Neural progenitor cell (in vitro differentiated cells): ENCODE results near the gene FGF23. TPM values are rescaled to one million over a fixed set of nuclear protein-coding genes. Genes with fewer than 3 reads are reported as not detected.

Experiments used
- DNase-seq: peaks from one replicate; pipeline ENCODE4 v3.0.0-alpha.2; 2016; ENCODE audit warnings: low spot score
- H2AFZ ChIP-seq: fragments of 200-600 bp; sonication (generic); replicated peaks from 2 replicates; pipeline ENCODE4 v1.6.1; 2016; ENCODE audit warnings: antibody characterized with exemption
- H3F3A ChIP-seq: fragments of 200-600 bp; sonication (generic); 2 replicates; pipeline ENCODE4 v1.6.1; 2016; ENCODE audit warnings: antibody characterized with exemption, low read depth
- H3K27ac ChIP-seq: fragments of 200-600 bp; sonication (generic); 2 replicates; pipeline ENCODE4 v1.5.1; 2016; ENCODE audit warnings: mild to moderate bottlenecking
- H3K27me3 ChIP-seq: fragments of 200-600 bp; sonication (generic); 2 replicates; pipeline ENCODE4 v1.6.1; 2016; ENCODE audit warnings: mild to moderate bottlenecking, moderate library complexity
- H3K36me3 ChIP-seq: fragments of 200-600 bp; sonication (generic); 2 replicates; pipeline ENCODE4 v1.5.1; 2016
- H3K4me1 ChIP-seq: fragments of 200-600 bp; sonication (generic); 2 replicates; pipeline ENCODE4 v1.6.1; 2016; ENCODE audit warnings: mixed run types
- H3K4me2 ChIP-seq: fragments of 200-600 bp; sonication (generic); 2 replicates; pipeline ENCODE4 v1.6.1; 2016
- H3K4me3 ChIP-seq: fragments of 200-600 bp; sonication (generic); 2 replicates; pipeline ENCODE4 v1.5.1; 2016
- H3K79me2 ChIP-seq: fragments of 200-600 bp; sonication (generic); 2 replicates; pipeline ENCODE4 v1.6.1; 2016; ENCODE audit warnings: low read depth
- H3K9ac ChIP-seq: fragments of 200-600 bp; sonication (generic); 2 replicates; pipeline ENCODE4 v1.6.1; 2016
- H3K9me3 ChIP-seq: fragments of 200-600 bp; sonication (generic); 2 replicates; pipeline ENCODE4 v1.5.1; 2016; ENCODE audit warnings: low read depth
- H4K20me1 ChIP-seq: fragments of 200-600 bp; sonication (generic); 2 replicates; pipeline ENCODE4 v1.6.1; 2016; ENCODE audit warnings: low read depth
- H3K27ac Mint-ChIP-seq: 3 replicates; pipeline ENCODE4 v1.8.0; 2021; ENCODE audit warnings: mixed read lengths
- H3K27me3 Mint-ChIP-seq: 2 replicates; pipeline ENCODE4 v1.8.0; 2022; ENCODE audit warnings: low read depth, mild to moderate bottlenecking, inconsistent platforms, moderate library complexity, mixed read lengths; ENCODE audit not compliant: insufficient read depth
- H3K36me3 Mint-ChIP-seq: 3 replicates; pipeline ENCODE4 v1.8.0; 2021; ENCODE audit warnings: mixed read lengths
- H3K4me1 Mint-ChIP-seq: 3 replicates; pipeline ENCODE4 v1.8.0; 2021; ENCODE audit warnings: mixed read lengths
- H3K4me3 Mint-ChIP-seq: 3 replicates; pipeline ENCODE4 v1.8.0; 2021; ENCODE audit warnings: mild to moderate bottlenecking, moderate library complexity, mixed read lengths
- H3K9me3 Mint-ChIP-seq: 3 replicates; pipeline ENCODE4 v1.8.0; 2020; ENCODE audit warnings: mixed read lengths
- CTCF ChIP-seq: fragments of 200-600 bp; sonication (generic); IDR thresholded peaks from 2 replicates; pipeline ENCODE4 v1.5.1; 2017; ENCODE audit warnings: antibody characterized with exemption, mild to moderate bottlenecking
- EZH2 ChIP-seq: fragments of 200-600 bp; sonication (generic); IDR thresholded peaks from 2 replicates; pipeline ENCODE4 v1.6.1; 2017; ENCODE audit warnings: antibody characterized with exemption, mild to moderate bottlenecking, moderate library complexity
- EZH2phosphoT487 ChIP-seq: fragments of 200-600 bp; sonication (generic); IDR thresholded peaks from 2 replicates; pipeline ENCODE4 v1.6.1; 2017; ENCODE audit warnings: antibody characterized with exemption
- total RNA-seq: library from RNA; depleted of rRNA; stranded (reverse); fragments of >200 nt; gene quantifications from 2 replicates; pipeline ENCODE4 v1.2.3, GENCODE V29; 2015; ENCODE audit warnings: low replicate concordance

FGF23 gene
- total RNA-seq, 1 donor from 2014 or later = 0.58 TPM

- H3K9me3 Mint-ChIP-seq = no peaks in the 10 kb centered on the region
- H2AFZ ChIP-seq = no peak overlapping the region
- no peak overlapping the region for H3K27ac ChIP-seq
- TF ChIP-seq CTCF = no peak
- no peak for TF ChIP-seq EZH2
- no peak for TF ChIP-seq EZH2phosphoT487
- no peaks in the 10 kb centered on the region for H4K20me1 ChIP-seq
- H3K9ac ChIP-seq = no peak overlapping the region
- no peaks in the 10 kb centered on the region for H3K9me3 ChIP-seq
- DNase-seq = no peak
- no peak overlapping the region for H3K4me3 Mint-ChIP-seq
- H3F3A ChIP-seq = peaks cover 5% of the 10 kb centered on the region
- peaks cover 10% of the 10 kb centered on the region for H3K4me1 ChIP-seq
- no peak overlapping the region for H3K4me3 ChIP-seq
- H3K27me3 ChIP-seq = no peaks in the 10 kb centered on the region
- peaks cover 5% of the 10 kb centered on the region for H3K27me3 Mint-ChIP-seq
- H3K4me2 ChIP-seq = no peak overlapping the region
- no peaks in the 10 kb centered on the region for H3K79me2 ChIP-seq
- H3K4me1 Mint-ChIP-seq = peaks cover 13% of the 10 kb centered on the region
- no peak overlapping the region for H3K27ac Mint-ChIP-seq
- no peaks in the 10 kb centered on the region for H3K36me3 ChIP-seq
- H3K36me3 Mint-ChIP-seq = no peaks in the 10 kb centered on the region
These were observed 820 bp upstream of the FGF23 start for GRCh38 chr12:4380332-4380731.

GRCh38 chr12:4378772-4379171 is 740 bp downstream of the FGF23 start:
- Histone ChIP-seq H3K27me3 (no peaks in the 10 kb centered on the region), H3K4me1 (peaks cover 10% of the 10 kb centered on the region), H3K9ac (no peak overlapping the region), H3K36me3 (no peaks in the 10 kb centered on the region), H4K20me1 (no peaks in the 10 kb centered on the region), H3K9me3 (no peaks in the 10 kb centered on the region), H2AFZ (no peak overlapping the region), H3K4me2 (peak overlapping the region; percentile 40), H3K27ac (no peak overlapping the region), H3K4me3 (no peak overlapping the region), H3F3A (peaks cover 5% of the 10 kb centered on the region), H3K79me2 (no peaks in the 10 kb centered on the region)
- no peaks in the 10 kb centered on the region for H3K36me3 Mint-ChIP-seq
- TF ChIP-seq CTCF = no peak
- no peak for TF ChIP-seq EZH2
- no peak for TF ChIP-seq EZH2phosphoT487
- H3K27ac Mint-ChIP-seq = no peak overlapping the region
- DNase-seq = no peak
- H3K4me3 Mint-ChIP-seq = peak overlapping the region; percentile 9
- peaks cover 5% of the 10 kb centered on the region for H3K27me3 Mint-ChIP-seq
- no peaks in the 10 kb centered on the region for H3K9me3 Mint-ChIP-seq
- H3K4me1 Mint-ChIP-seq = peaks cover 13% of the 10 kb centered on the region

- TF ChIP-seq EZH2phosphoT487 (no peak), EZH2 (no peak), CTCF (no peak)
- Histone ChIP-seq H4K20me1 (no peaks in the 10 kb centered on the region), H3K9ac (no peak overlapping the region), H3K9me3 (no peaks in the 10 kb centered on the region), H3F3A (peaks cover 5% of the 10 kb centered on the region), H2AFZ (no peak overlapping the region), H3K36me3 (no peaks in the 10 kb centered on the region), H3K4me3 (no peak overlapping the region), H3K79me2 (no peaks in the 10 kb centered on the region), H3K4me2 (no peak overlapping the region), H3K27ac (no peak overlapping the region), H3K4me1 (peaks cover 10% of the 10 kb centered on the region), H3K27me3 (no peaks in the 10 kb centered on the region)
- Mint-ChIP-seq H3K27me3 (no peaks in the 10 kb centered on the region), H3K9me3 (no peaks in the 10 kb centered on the region), H3K27ac (no peak overlapping the region), H3K4me1 (peaks cover 13% of the 10 kb centered on the region), H3K36me3 (no peaks in the 10 kb centered on the region), H3K4me3 (no peak overlapping the region)
- no peak for DNase-seq
These were observed 4.1 kb downstream of the FGF23 start for GRCh38 chr12:4375449-4375848.

GRCh38 chr12:4372653-4373052 is 6.9 kb downstream of the FGF23 start:
- TF ChIP-seq EZH2phosphoT487 = no peak
- no peak for TF ChIP-seq CTCF
- no peak for TF ChIP-seq EZH2
- H3K4me1 ChIP-seq = no peaks in the 10 kb centered on the region
- no peaks in the 10 kb centered on the region for H3F3A ChIP-seq
- H3K4me3 Mint-ChIP-seq = no peak overlapping the region
- DNase-seq = no peak
- peaks cover 5% of the 10 kb centered on the region for H3K27me3 ChIP-seq
- H3K27ac ChIP-seq = no peak overlapping the region
- no peak overlapping the region for H3K27ac Mint-ChIP-seq
- no peak overlapping the region for H2AFZ ChIP-seq
- no peak overlapping the region for H3K9ac ChIP-seq
- H4K20me1 ChIP-seq = no peaks in the 10 kb centered on the region
- H3K4me1 Mint-ChIP-seq = no peaks in the 10 kb centered on the region
- H3K9me3 ChIP-seq = no peaks in the 10 kb centered on the region
- no peaks in the 10 kb centered on the region for H3K79me2 ChIP-seq
- no peaks in the 10 kb centered on the region for H3K36me3 Mint-ChIP-seq
- H3K4me2 ChIP-seq = no peak overlapping the region
- H3K4me3 ChIP-seq = no peak overlapping the region
- H3K9me3 Mint-ChIP-seq = no peaks in the 10 kb centered on the region
- H3K36me3 ChIP-seq = no peaks in the 10 kb centered on the region
- no peaks in the 10 kb centered on the region for H3K27me3 Mint-ChIP-seq
